ENCODE measurements around the gene GATAD2A. TPM values are rescaled to one million over a fixed set of nuclear protein-coding genes. Genes with fewer than 3 reads are reported as not detected.
A peak's percentile ranks its signal among the peaks of the same experiment; 100 is the strongest.

The GATAD2A gene
- total and polyA plus RNA-seq, 9 of the 15 experiments (the other 6 are each of a cell fraction or from before 2014, with no cell fraction given): 2.4 to 226 (median 44.2) TPM

DNA sequence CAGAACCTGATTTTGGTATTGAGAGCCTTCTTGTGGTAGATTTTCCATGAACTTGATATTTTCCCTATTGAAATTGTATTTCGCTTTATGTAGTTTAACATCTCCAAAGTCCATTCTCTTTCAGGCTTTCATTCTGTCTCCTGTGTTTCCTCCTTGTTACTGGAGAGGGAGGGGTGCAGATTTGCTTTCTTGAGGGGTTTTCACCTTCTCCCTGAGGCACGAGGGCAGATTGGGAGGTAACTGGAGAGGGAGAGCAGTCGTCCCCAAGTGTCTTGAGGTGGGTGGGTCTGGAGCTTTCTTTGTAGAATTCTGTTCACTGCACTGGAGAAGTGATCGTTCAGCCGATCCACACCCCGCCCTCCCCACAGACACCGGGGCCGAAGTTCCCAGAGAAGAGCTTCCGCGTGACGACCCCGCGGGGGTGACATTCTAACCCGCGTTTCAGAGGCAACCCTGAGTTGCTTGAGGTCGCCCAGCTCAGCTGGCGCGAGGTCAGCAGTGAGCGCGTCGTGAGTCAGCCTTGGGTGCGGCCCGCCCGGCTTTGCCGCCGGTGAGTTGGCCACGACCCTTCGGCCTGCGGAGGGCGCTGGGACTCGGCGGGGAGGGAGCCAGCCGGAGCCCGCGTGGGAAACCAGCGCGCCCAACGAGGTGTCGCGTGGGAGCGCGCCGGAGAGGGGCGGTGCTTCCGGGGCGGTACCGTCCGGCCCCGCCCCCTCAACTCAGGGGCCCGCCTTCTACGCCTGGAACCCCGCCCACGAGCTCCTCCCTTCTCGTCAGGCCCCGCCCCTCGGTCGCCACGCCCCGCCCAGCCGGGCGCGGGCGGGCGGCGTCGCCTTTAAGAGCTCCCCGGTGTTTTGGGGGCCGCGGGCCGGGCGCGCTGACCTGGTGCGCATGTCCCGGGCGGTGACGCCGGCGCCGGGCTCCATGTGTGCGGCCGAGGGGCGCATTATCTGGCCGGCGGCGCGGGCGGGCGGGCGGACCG lies at the start of gene GATAD2A (continued):
- TF ChIP-seq, protein P1, sequence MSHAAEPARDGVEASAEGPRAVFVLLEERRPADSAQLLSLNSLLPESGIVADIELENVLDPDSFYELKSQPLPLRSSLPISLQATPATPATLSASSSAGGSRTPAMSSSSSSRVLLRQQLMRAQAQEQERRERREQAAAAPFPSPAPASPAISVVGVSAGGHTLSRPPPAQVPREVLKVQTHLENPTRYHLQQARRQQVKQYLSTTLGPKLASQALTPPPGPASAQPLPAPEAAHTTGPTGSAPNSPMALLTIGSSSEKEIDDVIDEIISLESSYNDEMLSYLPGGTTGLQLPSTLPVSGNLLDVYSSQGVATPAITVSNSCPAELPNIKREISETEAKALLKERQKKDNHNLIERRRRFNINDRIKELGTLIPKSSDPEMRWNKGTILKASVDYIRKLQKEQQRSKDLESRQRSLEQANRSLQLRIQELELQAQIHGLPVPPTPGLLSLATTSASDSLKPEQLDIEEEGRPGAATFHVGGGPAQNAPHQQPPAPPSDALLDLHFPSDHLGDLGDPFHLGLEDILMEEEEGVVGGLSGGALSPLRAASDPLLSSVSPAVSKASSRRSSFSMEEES (CRISPR knock-in tag; IDR thresholded peaks at IDR 0.05): no peak
- TF ChIP-seq, protein P2, sequence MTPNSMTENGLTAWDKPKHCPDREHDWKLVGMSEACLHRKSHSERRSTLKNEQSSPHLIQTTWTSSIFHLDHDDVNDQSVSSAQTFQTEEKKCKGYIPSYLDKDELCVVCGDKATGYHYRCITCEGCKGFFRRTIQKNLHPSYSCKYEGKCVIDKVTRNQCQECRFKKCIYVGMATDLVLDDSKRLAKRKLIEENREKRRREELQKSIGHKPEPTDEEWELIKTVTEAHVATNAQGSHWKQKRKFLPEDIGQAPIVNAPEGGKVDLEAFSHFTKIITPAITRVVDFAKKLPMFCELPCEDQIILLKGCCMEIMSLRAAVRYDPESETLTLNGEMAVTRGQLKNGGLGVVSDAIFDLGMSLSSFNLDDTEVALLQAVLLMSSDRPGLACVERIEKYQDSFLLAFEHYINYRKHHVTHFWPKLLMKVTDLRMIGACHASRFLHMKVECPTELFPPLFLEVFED (CRISPR knock-in tag; conservative IDR thresholded peaks at IDR 0.05): no peak
- TF ChIP-seq ZFPM2 (CRISPR knock-in tag; IDR thresholded peaks at IDR 0.05): no peak
- peak; percentile 41; the same call in 1 of the 2 replicates for TF ChIP-seq NCOA1 (IDR thresholded peaks at IDR 0.05; ENCODE audit: low read depth)
- peak; percentile 46 for TF ChIP-seq TAF1 (IDR thresholded peaks at IDR 0.05; ENCODE audit: control insufficient read depth, extremely low read depth, insufficient read depth, low read length, severe bottlenecking)
- TF ChIP-seq ZNF140 (CRISPR knock-in tag; IDR thresholded peaks at IDR 0.05): no peak
- peak; percentile 20 for TF ChIP-seq HNRNPLL (IDR thresholded peaks at IDR 0.05; ENCODE audit: low read depth, low read length, poor library complexity, severe bottlenecking)
- TF ChIP-seq NEUROD1 (IDR thresholded peaks at IDR 0.05; ENCODE audit: borderline replicate concordance, low read depth, low read length, partially characterized antibody): peak; percentile 63
- TF ChIP-seq THAP7 (CRISPR knock-in tag; IDR thresholded peaks at IDR 0.05): no peak
- peak; percentile 79 for TF ChIP-seq RBBP5 (IDR thresholded peaks at IDR 0.05; ENCODE audit: borderline replicate concordance, insufficient read depth, low read length, poor library complexity, severe bottlenecking)
- TF ChIP-seq, protein P3, sequence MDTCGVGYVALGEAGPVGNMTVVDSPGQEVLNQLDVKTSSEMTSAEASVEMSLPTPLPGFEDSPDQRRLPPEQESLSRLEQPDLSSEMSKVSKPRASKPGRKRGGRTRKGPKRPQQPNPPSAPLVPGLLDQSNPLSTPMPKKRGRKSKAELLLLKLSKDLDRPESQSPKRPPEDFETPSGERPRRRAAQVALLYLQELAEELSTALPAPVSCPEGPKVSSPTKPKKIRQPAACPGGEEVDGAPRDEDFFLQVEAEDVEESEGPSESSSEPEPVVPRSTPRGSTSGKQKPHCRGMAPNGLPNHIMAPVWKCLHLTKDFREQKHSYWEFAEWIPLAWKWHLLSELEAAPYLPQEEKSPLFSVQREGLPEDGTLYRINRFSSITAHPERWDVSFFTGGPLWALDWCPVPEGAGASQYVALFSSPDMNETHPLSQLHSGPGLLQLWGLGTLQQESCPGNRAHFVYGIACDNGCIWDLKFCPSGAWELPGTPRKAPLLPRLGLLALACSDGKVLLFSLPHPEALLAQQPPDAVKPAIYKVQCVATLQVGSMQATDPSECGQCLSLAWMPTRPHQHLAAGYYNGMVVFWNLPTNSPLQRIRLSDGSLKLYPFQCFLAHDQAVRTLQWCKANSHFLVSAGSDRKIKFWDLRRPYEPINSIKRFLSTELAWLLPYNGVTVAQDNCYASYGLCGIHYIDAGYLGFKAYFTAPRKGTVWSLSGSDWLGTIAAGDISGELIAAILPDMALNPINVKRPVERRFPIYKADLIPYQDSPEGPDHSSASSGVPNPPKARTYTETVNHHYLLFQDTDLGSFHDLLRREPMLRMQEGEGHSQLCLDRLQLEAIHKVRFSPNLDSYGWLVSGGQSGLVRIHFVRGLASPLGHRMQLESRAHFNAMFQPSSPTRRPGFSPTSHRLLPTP (IDR thresholded peaks at IDR 0.05; ENCODE audit: borderline replicate concordance, extremely low read depth, insufficient read length): no peak
- TF ChIP-seq, protein P4, sequence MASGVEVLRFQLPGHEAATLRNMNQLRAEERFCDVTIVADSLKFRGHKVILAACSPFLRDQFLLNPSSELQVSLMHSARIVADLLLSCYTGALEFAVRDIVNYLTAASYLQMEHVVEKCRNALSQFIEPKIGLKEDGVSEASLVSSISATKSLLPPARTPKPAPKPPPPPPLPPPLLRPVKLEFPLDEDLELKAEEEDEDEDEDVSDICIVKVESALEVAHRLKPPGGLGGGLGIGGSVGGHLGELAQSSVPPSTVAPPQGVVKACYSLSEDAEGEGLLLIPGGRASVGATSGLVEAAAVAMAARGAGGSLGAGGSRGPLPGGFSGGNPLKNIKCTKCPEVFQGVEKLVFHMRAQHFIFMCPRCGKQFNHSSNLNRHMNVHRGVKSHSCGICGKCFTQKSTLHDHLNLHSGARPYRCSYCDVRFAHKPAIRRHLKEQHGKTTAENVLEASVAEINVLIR (CRISPR knock-in tag; IDR thresholded peaks at IDR 0.05): peak; percentile 61
- peak; percentile 99 for TF ChIP-seq HMGN3 (IDR thresholded peaks at IDR 0.05; ENCODE audit: borderline replicate concordance, extremely low read depth, insufficient read length, low read depth, low read length)
- no peak for TF ChIP-seq PATZ1 (CRISPR knock-in tag; IDR thresholded peaks at IDR 0.05; ENCODE audit: borderline replicate concordance)
